NOMO-1 (cell line): ENCODE results near the gene PANK3.
A peak's percentile ranks its signal among the peaks of the same experiment; 100 is the strongest.
"Not testable (repeated sequence)": the region's sequence is repeated elsewhere in the genome, so short reads cannot be mapped to it uniquely, and the experiment has no call there.

Experiments
- DNase-seq, 2 experiments: peaks; one replicate each; lab custom pipeline; 2025; ENCODE audit not compliant: unreplicated experiment in 2 of 2; lab: John Stamatoyannopoulos, UW

PANK3 gene

GRCh38 chr5:168596122-168596521 lies 17.0 kb upstream of the PANK3 start:
- not testable (repeated sequence) for DNase-seq

- DNase-seq, result no peak
These were observed 12.8 kb upstream of the PANK3 start for GRCh38 chr5:168592014-168592368.

- DNase-seq, result no peak
These were observed 12.3 kb upstream of the PANK3 start for GRCh38 chr5:168591302-168592013.

GRCh38 chr5:168590666-168591065 lies 11.5 kb upstream of the PANK3 start:
- no peak for DNase-seq

GRCh38 chr5:168587987-168588386 lies 8.8 kb upstream of the PANK3 start:
- DNase-seq, result no peak

GRCh38 chr5:168585119-168585856 lies 6.1 kb upstream of the PANK3 start:
- no peak for DNase-seq

- DNase-seq, result peak in 1 of 2 experiments; percentile 18
These were observed 4.7 kb upstream of the PANK3 start for GRCh38 chr5:168583742-168584482.

GRCh38 chr5:168580814-168581469 lies 1.8 kb upstream of the PANK3 start:
- DNase-seq, result not testable (repeated sequence)

- no peak for DNase-seq
These were observed 1.0 kb upstream of the PANK3 start for GRCh38 chr5:168580227-168580508.

GRCh38 chr5:168579488-168580226 lies 489 bp upstream of the PANK3 start:
- DNase-seq, result peak; percentile 98 to 99

- DNase-seq, result peak in 1 of 2 experiments; percentile 20
These were observed 1.2 kb downstream of the PANK3 start for GRCh38 chr5:168578006-168578405.

GRCh38 chr5:168575391-168576372 lies 3.5 kb downstream of the PANK3 start:
- DNase-seq, result no peak

GRCh38 chr5:168574156-168574555 lies 5.0 kb downstream of the PANK3 start:
- not testable (repeated sequence) for DNase-seq

- DNase-seq, result not testable (repeated sequence)
These were observed 5.5 kb downstream of the PANK3 start for GRCh38 chr5:168573663-168574062.

- DNase-seq, result no peak
These were observed 8.5 kb downstream of the PANK3 start for GRCh38 chr5:168570490-168571328.

- DNase-seq, result no peak
These were observed 10.4 kb downstream of the PANK3 start for GRCh38 chr5:168568738-168569137.

GRCh38 chr5:168563959-168564358 lies 15.2 kb downstream of the PANK3 start:
- no peak for DNase-seq

- DNase-seq, result no peak
These were observed 16.9 kb downstream of the PANK3 start for GRCh38 chr5:168562279-168562678.

- no peak for DNase-seq
These were observed 21.8 kb downstream of the PANK3 start for GRCh38 chr5:168557389-168557788.
